GM21515 (cell line): Measurements from ENCODE around the gene ATP1B3.
"Not testable (repeated sequence)": the region's sequence is repeated elsewhere in the genome, so short reads cannot be mapped to it uniquely, and the experiment has no call there.

ENCODE experiments used
- ATAC-seq: cut with Tn5 transposase; IDR thresholded peaks from one replicate; pipeline ENCODE4 v1.9.1; 2021; ENCODE audit not compliant: unreplicated experiment

The ATP1B3 gene

DNA sequence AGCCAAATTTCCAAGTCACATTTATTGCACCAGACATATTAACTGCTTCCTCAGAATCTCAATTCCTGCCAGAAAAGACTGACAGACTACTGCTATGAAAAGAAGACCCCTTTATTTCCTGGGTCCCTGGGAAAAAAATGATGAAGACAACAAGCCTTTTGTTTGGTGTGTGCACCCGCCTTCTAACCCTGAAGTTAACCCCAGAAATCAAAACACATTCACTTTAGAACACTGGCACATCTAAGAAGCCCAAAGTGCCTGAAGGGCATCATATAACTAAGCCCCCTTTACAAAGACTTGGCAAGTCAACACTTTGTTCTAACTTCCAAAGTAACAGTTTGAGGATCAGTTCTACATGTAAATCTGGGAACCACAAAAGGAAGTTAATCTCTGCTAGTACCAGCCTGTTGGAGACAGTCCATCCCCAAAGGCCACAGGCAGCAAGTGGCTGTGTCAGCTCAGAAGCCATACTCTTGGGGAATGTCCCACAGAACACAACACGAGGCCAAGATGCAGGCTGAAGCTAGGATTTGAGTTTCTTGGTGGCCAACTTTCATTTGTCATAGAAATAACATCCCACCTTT lies 16.3 kb upstream of the ATP1B3 start:
- no peak for ATAC-seq

DNA sequence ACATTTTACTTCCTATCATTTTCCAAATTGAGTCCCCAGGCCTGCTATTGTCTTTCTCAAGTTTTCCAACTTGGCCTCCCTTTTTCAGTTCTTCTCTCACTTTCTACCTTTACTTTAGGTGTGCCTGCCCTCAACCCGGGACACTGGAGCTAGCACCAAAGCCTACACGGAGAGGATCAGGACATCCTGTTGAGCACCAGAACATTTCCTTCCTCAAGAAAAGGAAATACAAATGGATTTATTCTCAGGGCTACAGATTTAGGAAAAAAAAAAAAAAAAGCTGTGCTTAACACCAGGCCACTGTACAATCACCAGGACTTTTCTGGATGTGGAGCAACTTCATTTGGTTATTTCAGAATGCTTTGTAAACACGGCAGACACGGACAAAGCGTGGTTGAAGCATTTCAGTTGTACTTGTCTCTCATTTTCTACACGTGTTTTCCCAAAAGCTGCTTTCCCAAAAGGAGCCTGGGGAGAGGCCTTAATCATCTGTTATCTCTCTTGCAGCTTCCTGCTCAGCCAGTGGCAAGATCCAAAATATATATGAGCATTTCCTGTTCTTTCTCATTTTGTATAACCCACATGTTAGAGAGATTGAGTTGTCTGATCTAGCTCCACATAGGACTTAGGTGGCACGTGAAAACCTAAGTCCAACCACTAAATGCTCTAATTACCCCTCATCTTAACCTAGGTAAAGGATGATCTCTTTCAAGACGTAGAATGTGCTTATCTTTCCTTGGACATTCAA lies 15.5 kb upstream of the ATP1B3 start:
- no peak for ATAC-seq

GRCh38 chr3:141862279-141862816 lies 14.1 kb upstream of the ATP1B3 start:
- no peak for ATAC-seq

- ATAC-seq = no peak
Observed at GRCh38 chr3:141863491-141863890, 13.0 kb upstream of the ATP1B3 start.

DNA sequence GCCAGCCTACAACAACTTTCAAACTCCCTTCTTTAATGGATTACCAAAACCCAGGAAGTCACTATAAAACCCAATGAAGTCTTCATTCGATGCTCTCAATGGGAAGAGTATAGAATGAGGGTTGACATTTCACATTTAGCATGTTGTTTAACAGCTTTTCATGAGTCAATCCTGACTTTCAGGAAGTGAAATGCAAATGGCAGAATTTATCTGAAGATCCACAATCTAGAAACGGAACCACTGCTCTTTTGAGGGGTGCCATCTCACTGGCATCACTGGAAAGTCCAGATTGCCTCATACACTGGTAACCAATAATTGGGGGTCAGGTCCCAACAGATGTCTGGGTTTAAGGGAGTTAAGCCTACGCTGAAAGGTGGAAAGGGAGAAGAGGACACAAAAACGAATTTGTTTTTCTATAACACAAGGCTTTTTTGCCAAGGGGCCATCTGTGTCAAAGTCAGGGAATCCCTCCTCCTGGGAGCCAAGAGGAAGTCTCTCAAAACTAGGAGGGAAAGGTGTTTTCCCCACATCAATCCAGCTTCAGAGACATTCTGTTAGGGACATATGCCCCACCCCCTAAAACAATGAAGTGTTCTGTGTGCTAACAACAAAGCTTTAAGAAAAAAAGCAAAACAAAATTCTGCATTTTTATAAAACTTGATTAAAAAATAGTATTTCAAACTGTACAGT lies 12.0 kb upstream of the ATP1B3 start:
- ATAC-seq = no peak

- ATAC-seq = no peak
Observed at GRCh38 chr3:141865101-141865500, 11.3 kb upstream of the ATP1B3 start.

DNA sequence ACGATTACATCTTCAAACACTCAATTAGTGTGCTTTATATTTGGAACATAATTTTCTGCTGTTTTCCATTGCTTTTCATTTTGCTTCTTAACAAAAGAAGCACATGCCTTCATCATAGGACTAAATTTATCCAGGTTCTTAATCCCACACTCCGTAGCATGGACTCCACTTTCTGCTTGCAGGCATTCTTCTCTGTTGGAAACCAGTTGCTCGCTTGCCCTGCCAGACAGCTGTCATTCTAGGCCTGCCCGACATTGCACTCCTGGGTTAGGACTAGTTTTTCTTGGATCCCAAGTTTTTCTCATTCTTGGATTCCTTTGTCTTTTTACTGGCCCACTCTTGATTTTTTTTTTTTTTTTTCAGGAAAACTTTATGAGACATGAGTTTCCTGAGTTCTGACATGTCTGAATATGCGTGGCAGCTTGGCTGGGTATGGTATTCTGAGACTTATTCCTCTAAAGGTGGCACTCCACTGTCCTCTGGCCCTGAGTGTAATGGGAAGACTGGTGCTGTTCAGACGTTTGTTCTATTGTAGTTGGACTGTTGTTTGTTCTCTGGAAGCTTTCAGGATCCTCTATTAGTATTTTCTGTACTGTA lies 6.3 kb upstream of the ATP1B3 start:
- ATAC-seq = no peak

GRCh38 chr3:141875374-141875892 lies 1.0 kb upstream of the ATP1B3 start:
- ATAC-seq = peak; percentile 48

GRCh38 chr3:141875893-141876380 lies 506 bp upstream of the ATP1B3 start:
- ATAC-seq = peak; percentile 40

DNA sequence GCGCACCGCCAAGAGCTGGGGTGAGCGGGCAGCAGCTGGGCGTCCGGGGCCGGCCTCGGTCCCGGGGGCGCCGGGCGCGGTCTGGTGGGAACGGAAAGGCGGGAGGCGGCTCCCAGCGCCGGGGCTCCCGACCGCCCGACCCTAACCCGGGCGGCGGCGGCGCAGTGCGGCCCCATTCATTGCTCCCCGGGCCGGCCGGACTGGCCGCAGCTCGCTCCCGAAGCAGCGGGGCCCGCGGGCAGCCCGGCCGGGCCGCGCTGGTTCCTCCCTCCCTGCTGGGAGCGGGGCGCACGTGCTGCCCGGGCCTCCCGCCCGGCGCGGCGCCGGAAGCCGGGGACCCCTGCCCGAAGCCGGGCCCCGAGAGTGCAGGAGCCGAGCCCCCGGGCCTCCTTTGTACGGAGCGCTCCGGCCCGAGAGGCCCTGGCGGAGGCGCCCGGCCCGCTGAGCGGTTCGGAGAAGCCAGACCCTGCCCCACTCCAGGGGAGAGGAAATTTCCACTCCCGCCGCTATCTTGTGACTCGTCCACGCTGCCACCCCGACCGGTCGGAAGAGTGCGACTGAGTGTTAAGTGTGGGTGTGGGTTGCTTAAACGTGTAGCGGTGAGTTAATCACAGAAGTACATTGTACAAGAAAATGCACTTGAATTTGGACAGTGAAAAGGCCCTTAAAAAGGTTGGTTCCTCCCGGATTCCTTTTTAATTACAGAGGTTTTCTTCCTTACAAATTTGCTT lies 613 bp downstream of the ATP1B3 start:
- peak; percentile 25 for ATAC-seq

DNA sequence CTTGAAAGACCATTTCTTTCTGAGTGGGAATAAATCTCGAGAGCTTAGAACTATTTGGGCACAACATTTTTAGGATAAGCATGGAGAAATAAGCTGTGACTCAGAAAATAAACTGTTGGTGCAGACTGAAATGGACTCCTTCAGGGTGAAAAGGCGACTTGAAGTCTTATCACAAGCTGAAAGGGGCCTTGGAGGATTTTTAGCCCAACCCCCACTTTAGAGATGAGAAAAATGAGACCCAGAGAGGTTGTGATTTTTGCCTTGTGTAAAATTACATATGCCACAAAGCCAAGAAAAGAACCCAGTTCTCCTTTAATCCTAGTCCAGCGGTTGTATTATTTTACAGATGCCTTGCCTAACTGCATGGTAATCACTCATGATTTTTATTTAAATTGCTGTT lies 1.5 kb downstream of the ATP1B3 start:
- no peak for ATAC-seq

DNA sequence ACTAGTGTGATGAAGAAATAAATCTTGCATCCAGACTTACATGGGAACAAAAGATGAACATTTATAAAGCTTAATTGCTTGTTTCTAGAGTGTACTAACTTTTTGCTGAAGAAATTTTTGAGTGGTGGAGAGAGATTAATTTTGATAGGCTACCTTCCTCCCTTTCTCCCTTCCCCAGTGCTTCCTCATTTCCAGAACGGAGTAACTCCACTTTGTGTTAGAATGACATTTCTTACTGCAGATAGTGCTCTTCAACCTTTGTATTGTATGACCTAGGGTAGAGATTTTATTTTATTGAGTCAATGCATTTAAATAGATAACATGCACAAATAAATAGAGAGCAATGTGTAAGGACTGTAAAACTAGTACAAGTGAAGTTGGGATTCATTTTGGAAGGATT lies 1.9 kb downstream of the ATP1B3 start:
- ATAC-seq = no peak

DNA sequence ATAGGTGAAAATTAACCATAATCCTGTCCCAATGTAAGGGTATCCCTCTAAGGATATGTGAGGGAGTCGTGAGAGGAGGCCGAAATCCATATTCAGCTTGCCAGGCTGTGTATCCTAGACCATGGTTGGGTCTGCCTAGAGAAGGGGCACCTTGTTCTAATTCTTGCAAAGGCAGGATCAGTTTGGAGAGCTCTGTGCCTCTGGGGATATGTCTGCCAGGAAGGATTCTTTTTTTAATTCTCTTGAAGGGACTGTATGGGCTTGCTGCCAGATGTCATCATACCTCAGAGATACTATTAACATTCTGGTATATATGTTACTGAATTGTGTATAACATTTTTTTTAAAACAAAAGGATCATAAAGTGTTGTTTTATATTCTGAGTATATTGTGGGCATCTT lies 2.4 kb downstream of the ATP1B3 start:
- ATAC-seq = no peak

- no peak for ATAC-seq
Observed at GRCh38 chr3:141881702-141882101, 5.3 kb downstream of the ATP1B3 start.

GRCh38 chr3:141887051-141887450 lies 10.6 kb downstream of the ATP1B3 start:
- ATAC-seq = no peak

- ATAC-seq = not testable (repeated sequence)
Observed at GRCh38 chr3:141888548-141888947, 12.1 kb downstream of the ATP1B3 start.

DNA sequence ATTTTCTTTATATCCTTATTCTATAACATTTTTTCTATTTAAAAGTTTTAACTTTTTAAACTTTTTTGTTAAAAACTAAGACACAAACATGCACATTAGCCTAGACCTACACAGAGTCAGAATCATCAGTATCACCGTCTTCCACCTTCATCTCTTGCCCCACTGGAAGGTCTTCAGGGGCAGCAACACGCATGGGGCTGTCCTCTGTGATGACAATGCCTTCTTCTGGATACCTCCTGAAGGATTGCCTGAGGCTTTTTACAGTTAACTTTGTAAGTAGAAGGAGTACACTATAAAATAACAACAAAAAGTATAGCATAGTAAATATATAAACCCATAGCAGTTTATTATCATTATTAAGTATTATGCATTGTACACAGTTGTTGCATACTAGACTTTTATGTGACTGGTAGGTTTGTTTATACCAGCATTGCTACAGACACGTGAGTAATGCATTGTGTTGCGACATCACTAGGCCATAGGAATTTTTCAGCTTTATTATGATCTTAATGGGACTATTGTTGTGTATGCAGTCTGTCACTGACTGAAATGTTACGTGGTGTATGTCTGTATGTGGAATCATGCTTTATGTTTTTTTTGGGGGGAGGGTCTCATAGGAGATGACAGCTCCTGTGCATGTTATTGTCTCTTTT lies 18.2 kb downstream of the ATP1B3 start:
- ATAC-seq = no peak

- ATAC-seq = no peak
Observed at GRCh38 chr3:141895731-141896130, 19.3 kb downstream of the ATP1B3 start.

GRCh38 chr3:141898908-141899307 lies 22.5 kb downstream of the ATP1B3 start:
- ATAC-seq = no peak

- ATAC-seq = no peak
Observed at GRCh38 chr3:141900343-141900742, 23.9 kb downstream of the ATP1B3 start.
